GM20000 (cell line): ENCODE results near the gene PRIM1.
"Not testable (repeated sequence)": the region's sequence is repeated elsewhere in the genome, so short reads cannot be mapped to it uniquely, and the experiment has no call there.

Experiments used
- DNase-seq: peaks from one replicate; pipeline ENCODE4 v3.0.0; 2012; ENCODE audit warnings: low spot score
- CTCF ChIP-seq: IDR thresholded peaks from 2 replicates; pipeline ENCODE4 v1.5.1; 2012; ENCODE audit warnings: mild to moderate bottlenecking, control low read depth; ENCODE audit errors: extremely low read depth, missing control alignments

PRIM1 gene

GRCh38 chr12:56714431-56714929 lies 37.6 kb downstream of the PRIM1 start:
- TF ChIP-seq CTCF, result no peak
- DNase-seq, result no peak

GRCh38 chr12:56713345-56713744 lies 38.8 kb downstream of the PRIM1 start:
- DNase-seq, result no peak
- no peak for TF ChIP-seq CTCF

GRCh38 chr12:56709759-56710376 lies 42.3 kb downstream of the PRIM1 start:
- DNase-seq, result no peak
- TF ChIP-seq CTCF, result no peak

- DNase-seq, result not testable (repeated sequence)
These were observed 47.6 kb downstream of the PRIM1 start for GRCh38 chr12:56704522-56704921.

- TF ChIP-seq CTCF, result no peak
- DNase-seq, result no peak
These were observed 53.0 kb downstream of the PRIM1 start for GRCh38 chr12:56699020-56699661.

- no peak for DNase-seq
- no peak for TF ChIP-seq CTCF
These were observed 56.6 kb downstream of the PRIM1 start for GRCh38 chr12:56695327-56696101.

- TF ChIP-seq CTCF, result no peak
- DNase-seq, result no peak
These were observed 58.0 kb downstream of the PRIM1 start for GRCh38 chr12:56694161-56694560.
